ENCODE measurements around the gene LIMS1.
"Not testable (repeated sequence)": the region's sequence is repeated elsewhere in the genome, so short reads cannot be mapped to it uniquely, and the experiment has no call there.

Gene LIMS1

GRCh38 chr2:108672200-108672805 lies 138.0 kb downstream of the LIMS1 start:
- DNase-seq = not testable (repeated sequence)

GRCh38 chr2:108676522-108676921 lies 142.3 kb downstream of the LIMS1 start:
- not testable (repeated sequence) for DNase-seq

GRCh38 chr2:108677239-108677744 lies 143.0 kb downstream of the LIMS1 start:
- not testable (repeated sequence) for DNase-seq

GRCh38 chr2:108678198-108678651 lies 144.0 kb downstream of the LIMS1 start:
- DNase-seq = not testable (repeated sequence)

GRCh38 chr2:108680805-108681204 lies 146.5 kb downstream of the LIMS1 start:
- DNase-seq = not testable (repeated sequence)

GRCh38 chr2:108688818-108689756 lies 154.8 kb downstream of the LIMS1 start:
- not testable (repeated sequence) for DNase-seq

GRCh38 chr2:108690001-108690400 lies 155.7 kb downstream of the LIMS1 start:
- peak; percentile 37 for DNase-seq

GRCh38 chr2:108691447-108691846 lies 157.2 kb downstream of the LIMS1 start:
- DNase-seq = no peak

GRCh38 chr2:108701208-108701607 lies 166.9 kb downstream of the LIMS1 start:
- no peak for DNase-seq

- no peak for DNase-seq
Observed at GRCh38 chr2:108701806-108702205, 167.5 kb downstream of the LIMS1 start.

- no peak for DNase-seq
Observed at GRCh38 chr2:108704871-108705270, 170.6 kb downstream of the LIMS1 start.

GRCh38 chr2:108707300-108707699 lies 173.0 kb downstream of the LIMS1 start:
- DNase-seq = no peak

- DNase-seq = not testable (repeated sequence)
Observed at GRCh38 chr2:108716971-108717370, 182.7 kb downstream of the LIMS1 start.

- DNase-seq = peak; percentile 97
Observed at GRCh38 chr2:108719149-108720044, 185.1 kb downstream of the LIMS1 start, which contains the start of gene RANBP2. Gene RANBP2, plus strand, starts transcription at chr2:108719482. Its CDS starts 125 bp downstream, at chr2:108719607.

- DNase-seq = peak; percentile 49
Observed at GRCh38 chr2:108726048-108726447, 191.8 kb downstream of the LIMS1 start.

- not testable (repeated sequence) for DNase-seq
Observed at GRCh38 chr2:108734656-108735055, 200.4 kb downstream of the LIMS1 start.
